ENCODE measurements around the gene ALPL.

DNA sequence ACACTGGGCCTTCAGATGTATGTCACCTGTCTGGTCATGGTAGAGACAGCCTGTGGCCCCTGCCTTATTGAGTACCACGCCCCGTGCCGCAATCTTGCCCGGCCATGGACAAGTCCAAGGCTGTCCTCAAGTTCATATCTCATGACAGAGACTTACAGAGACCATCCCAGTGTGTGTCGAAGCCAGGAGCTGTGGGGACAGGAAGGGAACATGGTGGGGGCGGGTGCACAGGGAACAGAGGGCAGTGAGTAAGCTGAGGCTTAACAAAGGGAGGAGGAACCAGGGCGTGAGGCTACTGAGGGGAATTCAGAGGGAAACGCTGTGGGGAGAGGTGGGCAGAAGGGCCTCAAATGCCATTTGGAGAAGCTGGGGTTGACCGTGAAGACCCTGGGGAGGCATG lies 75.8 kb downstream of the ALPL start:
- TF ChIP-seq CTCF (IDR thresholded peaks at IDR 0.05), result no peak
- TF ChIP-seq POLR2AphosphoS5 (IDR thresholded peaks at IDR 0.05), result no peak
- no peak for TF ChIP-seq EP300 (IDR thresholded peaks at IDR 0.05)

Data from stomach (tissue), 4 donors.